Stimulated activated CD4-positive, alpha-beta T cell treated with anti-CD3 and anti-CD28 coated beads, Interleukin-2, amount 100 ng/mL, for 48 hours (primary cell): ENCODE data around the gene CELF6.

Source experiments
- DNase-seq, 2 donors: peaks; one replicate each; pipeline ENCODE4 v3.0.0-alpha.2; 2020

Gene CELF6

DNA sequence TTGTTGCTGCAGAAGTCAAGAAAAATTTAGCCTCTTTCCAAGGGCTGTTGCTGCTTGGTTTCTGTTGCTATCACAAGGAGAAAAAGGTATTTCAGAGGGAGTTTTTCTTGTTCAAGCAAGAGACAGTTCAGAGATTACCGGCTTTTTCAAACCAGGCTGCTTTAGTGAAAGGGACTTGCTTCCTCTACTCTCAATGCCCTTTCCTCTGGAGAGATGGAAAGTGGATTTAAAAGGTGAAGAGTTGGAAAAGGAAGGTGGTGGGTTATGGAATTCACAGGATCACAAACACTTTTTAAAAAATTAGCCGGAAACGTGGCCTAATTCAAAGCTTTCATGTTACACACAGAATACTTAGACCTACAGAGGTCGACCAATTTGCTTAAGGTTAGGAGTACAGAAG lies 48.7 kb downstream of the CELF6 start:
- DNase-seq = no peak

DNA sequence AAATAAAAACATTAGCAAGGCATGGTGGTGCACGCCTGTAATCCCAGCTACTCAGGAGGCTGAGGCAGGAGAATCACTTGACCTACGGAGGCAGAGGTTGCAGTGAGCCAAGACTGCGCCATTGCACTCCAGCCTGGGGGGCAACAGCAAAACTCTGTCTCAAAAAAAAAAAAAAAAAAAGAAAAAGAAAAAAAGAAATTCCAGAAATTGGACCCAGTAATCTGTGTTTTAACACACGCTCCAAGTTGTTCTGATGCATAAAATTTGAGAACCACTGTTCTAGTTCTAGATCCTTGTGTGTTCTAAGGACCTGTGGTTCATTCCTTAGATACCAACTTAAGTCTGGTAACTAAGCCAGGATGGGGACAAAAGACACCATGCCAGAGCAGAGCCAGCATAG lies 50.2 kb downstream of the CELF6 start:
- DNase-seq = no peak

DNA sequence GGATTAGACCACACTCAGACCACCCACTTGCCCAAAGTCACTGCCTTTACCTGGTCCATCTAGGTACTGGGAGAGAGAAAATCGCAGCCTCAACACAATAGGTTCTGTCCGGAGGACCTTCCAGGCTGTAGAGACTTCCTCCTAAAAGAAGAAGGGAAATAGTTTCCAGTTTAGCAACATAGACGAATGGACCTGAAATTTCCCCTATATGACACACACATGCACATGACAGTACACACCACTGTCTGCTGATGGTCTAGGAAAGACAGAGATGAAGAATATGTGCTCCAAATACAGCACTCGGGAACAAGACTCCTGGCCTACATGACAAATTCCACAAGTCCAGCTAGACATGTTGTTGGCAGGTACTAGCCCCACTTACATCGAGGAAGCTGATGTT lies 54.9 kb downstream of the CELF6 start:
- no peak for DNase-seq

DNA sequence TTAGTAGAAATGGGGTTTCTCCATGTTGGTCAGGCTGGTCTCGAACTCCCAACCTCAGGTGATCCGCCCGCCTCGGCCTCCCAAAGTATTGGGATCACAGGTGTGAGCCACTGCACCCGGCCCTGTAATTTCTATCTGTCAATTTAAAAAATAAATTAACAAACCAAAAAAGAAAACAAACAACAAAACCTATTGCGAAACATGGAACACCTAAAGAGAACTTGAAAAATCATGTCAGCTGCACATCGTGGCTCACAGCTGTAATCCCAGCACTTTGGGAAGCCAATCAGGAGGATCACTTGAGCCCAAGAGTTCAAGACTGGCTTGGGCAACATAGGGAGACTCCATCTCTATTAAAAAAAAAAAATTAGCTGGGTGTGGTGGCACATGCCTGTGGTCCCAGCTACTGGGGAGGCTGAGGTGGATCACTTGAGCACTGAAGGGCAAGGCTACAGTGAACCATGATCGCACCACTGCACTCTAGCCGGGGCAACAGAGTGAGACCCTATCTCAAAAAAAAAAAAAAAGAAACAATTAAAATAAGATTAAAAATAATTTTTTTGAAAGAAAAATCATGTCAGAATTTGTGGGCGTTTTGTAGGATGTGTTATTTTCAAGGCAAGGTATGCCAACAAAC lies 67.2 kb downstream of the CELF6 start:
- DNase-seq = no peak

DNA sequence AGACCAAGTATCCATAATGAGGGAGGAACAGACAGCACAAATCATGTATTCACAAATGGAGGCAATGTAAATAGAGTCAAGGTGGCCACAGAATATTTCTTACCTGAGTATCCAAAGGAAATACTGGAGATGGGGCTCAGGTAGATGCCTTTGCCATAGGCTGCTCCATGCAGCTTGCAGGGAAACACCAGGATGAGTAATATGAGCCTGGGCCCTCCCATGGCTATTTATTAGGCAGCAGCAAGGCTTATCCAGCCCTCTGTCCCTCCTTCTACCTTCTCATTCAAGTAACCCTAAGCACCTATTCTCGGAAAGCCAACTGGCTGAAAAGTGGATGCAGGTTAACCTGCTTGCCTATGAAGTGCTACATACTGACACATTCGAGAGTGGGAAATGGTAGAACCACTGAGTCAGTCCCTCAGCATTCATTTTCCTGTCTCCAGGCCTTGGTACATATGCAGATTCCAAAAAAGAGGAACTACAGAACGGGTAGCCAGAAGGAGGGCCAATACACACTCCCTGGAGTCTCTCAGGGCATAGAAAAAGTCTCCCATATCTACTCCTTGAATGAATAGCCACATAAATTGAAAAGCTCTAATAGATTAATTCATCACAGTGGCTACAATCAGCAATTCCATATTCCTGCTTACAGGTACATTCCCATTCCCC lies 70.7 kb downstream of the CELF6 start:
- no peak for DNase-seq

DNA sequence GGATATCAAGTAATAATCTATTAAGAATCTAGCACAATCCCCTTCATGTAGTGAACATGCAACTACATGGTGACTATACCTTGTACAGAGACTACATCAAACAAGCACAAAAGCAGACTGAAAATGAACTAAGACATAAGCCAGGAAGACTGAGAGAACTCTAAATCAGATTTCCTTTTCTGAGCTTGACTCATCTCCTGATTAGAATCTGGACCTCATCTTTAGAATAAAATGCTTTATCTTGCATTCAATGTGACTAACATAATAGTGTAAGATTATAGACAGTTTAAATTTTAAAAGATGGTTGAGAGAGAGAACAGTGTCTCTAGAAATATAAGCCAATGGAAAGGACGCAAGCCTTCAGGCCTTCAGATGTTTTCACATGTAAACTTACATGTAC lies 71.4 kb downstream of the CELF6 start:
- no peak for DNase-seq

DNA sequence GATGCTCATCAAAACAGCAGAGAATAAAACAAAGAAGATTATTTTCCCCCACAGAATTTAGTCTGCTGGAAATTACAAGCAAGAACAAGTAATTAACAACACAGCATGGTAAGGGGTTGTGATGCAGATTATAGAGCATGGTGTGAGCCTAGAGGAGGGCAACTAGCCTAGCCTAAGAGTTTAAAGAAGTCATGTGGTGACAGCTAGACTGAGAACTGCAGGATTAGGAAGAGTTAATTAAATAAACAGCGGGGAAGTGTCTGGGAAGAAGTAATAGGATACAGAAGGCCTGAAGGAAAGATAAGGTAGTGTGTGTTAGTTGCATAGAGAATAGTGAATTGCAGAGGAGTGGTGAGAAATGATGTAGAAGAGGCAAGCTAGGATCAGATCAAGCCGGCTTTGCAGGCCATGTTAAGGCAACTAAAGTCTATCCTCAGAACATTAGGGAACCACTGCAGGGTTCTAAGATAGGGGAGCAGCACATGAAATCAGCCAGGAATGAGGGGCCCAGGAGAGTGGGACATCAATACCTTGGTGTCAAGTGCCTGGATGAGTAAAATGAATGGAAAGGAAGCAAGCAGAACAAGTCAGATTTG lies 77.1 kb downstream of the CELF6 start:
- DNase-seq = no peak

DNA sequence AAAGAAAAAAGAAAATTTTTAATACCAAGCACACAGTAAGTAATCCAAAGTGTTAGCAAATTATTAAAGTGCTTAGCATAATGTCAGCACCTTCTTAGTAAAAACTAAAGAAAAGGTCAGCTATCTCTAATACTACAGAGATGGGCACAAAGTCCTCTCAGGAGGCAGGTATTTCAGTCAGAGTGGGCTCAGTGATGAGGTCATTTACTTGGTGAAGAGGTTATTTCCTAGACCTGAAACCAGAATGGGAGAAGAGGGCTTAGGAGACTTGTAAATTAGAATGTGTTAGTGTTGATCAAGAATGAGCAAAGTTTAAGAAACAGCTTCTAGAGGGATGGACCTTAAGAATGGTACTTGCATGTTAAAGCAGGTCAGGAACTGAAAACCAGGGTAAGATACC lies 80.3 kb downstream of the CELF6 start:
- DNase-seq = no peak

DNA sequence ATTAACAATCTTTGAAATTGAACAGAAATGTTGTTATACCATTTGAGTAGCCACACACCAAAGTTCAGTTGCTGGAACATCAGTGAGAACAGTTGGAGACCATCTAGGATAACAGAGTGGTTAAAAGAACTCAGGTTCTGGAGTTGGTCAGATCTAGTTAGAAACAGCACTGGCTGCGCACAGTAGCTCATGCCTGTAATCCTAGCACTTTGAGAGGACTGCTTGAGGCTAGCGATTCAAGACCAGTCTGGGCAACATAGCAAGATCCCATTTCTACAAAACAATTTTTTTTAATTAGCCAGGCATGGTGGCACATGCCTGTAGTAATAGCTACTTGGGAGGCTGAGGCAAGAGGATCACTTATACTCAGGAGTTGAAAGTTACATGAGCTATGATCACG lies 81.4 kb downstream of the CELF6 start:
- DNase-seq = no peak

DNA sequence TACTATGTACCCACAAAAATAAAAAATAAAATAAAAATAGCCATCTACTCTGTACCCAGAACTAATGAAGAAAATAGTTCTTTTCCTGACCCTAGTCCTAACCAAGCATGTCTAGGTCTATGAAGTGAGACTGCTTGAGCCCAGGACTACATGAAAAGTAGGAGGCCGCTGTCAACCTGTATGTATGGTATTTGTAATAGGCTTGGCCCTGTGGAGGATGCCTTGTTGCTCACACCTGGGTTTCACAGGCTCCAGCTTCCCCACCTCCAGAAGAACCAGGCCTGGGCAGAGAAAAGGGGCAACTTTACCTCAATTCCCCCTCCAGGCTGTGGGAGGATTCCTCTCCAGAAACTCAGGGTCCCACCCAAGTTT lies 82.1 kb downstream of the CELF6 start:
- no peak for DNase-seq

DNA sequence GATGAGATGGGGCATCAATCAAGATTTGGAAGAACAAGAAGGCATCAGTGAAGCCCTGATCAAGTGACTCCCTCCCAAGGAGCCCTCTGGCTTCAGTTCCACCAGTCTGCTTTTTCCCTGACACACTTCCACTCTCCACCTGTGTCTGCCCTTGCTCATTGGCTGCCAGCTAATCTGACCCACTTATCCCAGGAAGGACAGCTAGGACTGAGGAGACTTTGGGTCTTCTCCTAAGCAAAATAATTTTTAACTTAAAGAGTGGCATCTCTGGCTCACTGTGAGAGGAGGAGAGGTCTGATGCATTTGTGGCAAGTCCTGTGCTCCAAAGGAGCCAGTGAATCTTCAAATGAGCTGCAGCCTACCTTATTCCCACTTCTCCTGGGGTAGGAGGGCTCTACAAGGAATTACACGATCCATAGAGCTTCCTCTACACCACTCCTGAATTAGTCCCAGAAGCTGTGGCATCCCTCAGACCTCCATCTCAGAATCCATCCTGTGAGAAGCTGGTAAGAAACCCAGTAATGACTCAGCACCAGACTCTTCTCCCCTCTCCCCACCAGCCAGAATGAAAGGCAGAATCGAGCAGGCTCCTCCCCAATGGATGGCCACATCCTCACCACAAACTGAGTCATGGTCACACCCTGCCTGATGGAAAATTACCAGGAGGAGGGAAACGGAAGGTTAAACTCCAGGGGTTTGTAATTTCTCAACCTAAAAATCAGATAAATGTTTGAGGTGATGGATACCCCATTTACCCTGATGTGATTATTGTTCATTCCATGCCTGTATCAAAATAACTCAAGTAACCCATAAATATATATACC lies 82.7 kb downstream of the CELF6 start:
- peak; percentile 61 to 70 for DNase-seq

DNA sequence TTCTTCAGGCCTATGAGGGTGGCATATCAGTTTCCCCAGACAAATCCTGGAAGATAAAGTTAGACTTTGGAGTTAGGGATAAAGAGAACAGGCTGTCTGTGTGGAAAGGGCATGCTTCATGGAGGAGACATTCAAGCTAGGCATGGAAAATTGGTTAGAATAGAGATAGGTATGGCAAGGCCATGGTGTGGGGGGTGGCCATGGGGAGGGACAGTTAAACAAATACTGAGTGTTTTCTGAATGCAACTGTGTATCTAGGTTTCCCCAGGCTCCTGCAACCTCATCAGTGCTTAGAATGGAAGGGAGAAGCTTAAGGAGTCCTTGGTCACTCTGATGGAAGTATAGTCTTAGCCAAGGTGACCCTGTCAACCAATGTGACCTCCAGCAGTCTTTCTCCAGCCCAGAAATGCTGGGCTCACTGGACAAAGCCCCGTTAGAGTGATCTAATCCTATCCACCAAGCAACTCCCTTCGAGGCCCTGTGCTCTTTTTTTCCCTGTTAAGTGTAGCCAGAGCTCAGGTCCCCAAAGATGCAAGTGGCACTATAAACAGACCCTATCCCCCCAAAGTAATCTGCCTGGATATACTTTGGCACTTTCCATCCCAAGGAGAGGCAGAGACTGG lies 83.5 kb downstream of the CELF6 start:
- DNase-seq = no peak

DNA sequence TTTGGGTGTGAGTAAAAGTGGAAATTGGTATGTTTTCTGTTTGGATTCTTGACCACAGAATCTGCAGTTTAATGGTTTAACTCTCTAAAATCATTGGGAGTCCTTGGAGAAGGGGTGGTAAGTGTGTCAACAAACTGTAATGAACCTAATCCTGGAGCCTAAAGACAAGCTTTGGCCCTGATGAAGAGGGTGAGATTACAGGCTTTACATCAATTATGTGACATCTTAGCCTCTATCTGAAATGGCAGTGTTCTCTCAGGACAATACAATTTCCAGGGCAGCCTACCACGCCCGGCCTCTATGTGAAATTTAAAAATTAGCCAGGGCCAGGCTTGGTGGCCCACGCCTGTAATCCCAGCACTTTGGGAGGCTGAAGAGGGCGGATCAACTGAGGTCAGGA lies 84.7 kb downstream of the CELF6 start:
- no peak for DNase-seq
